Measurements from ENCODE around the gene SUGP2. TPM values are rescaled to one million over a fixed set of nuclear protein-coding genes. Genes with fewer than 3 reads are reported as not detected.

Gene SUGP2
- total RNA-seq (2022; extraction: Qiagen RNA extraction): 24.3 to 32.2 TPM (median 29.2 TPM) in 5 replicates

GRCh38 chr19:19033426-19034203 lies at the start of gene SUGP2, which contains the start of gene ARMC6:
Gene SUGP2 (minus strand): TSS chr19:19033517. CDS start chr19:19031071, 2,446 bp downstream.
Gene ARMC6 (plus strand): TSS chr19:19033603. CDS start chr19:19034210, 607 bp downstream.

GRCh38 chr19:19063183-19064097 lies 30.1 kb upstream of the SUGP2 start, which contains the start of gene SLC25A42:
Gene SLC25A42 (plus strand): TSS chr19:19063994. CDS start chr19:19096125, 32,131 bp downstream.

Other genes starting within 250 kb of the SUGP2 start
- gene COMP, start 242.2 kb downstream of the SUGP2 start, total RNA-seq (2022; extraction: Qiagen RNA extraction): 0.09 to 0.27 TPM (median 0.21 TPM) in 5 replicates
- 38.3 to 42.6 TPM (median 41.3 TPM) in 5 replicates for gene UPF1, start 201.6 kb downstream of the SUGP2 start, total RNA-seq (2022; extraction: Qiagen RNA extraction)
- gene CERS1, start 137.4 kb downstream of the SUGP2 start, total RNA-seq (2022; extraction: Qiagen RNA extraction): 3.4 to 5.6 TPM (median 5.0 TPM) in 5 replicates
- gene COPE, start 114.1 kb downstream of the SUGP2 start, total RNA-seq (2022; extraction: Qiagen RNA extraction): 117 to 166 TPM (median 159 TPM) in 5 replicates
- 29.4 to 46.0 TPM (median 43.4 TPM) in 5 replicates for gene DDX49, start 113.8 kb downstream of the SUGP2 start, total RNA-seq (2022; extraction: Qiagen RNA extraction)
- gene HOMER3, start 92.3 kb downstream of the SUGP2 start, total RNA-seq (2022; extraction: Qiagen RNA extraction): 26.1 to 30.2 TPM (median 28.9 TPM) in 5 replicates
- 25.5 to 29.5 TPM (median 28.3 TPM) in 5 replicates for gene ARMC6, start 86 bp upstream of the SUGP2 start, total RNA-seq (2022; extraction: Qiagen RNA extraction)
- 0.30 to 1.0 TPM (median 0.69 TPM) in 5 replicates for gene SLC25A42, start 30.5 kb upstream of the SUGP2 start, total RNA-seq (2022; extraction: Qiagen RNA extraction)
- 20.7 to 24.5 TPM (median 24.3 TPM) in 5 replicates for gene TMEM161A, start 105.0 kb upstream of the SUGP2 start, total RNA-seq (2022; extraction: Qiagen RNA extraction)
- gene MEF2B, start 136.7 kb upstream of the SUGP2 start, total RNA-seq (2022; extraction: Qiagen RNA extraction): 0.20 to 0.77 TPM (median 0.37 TPM) in 5 replicates
- 7.3 to 12.0 TPM (median 11.3 TPM) in 5 replicates for gene BORCS8, start 158.6 kb upstream of the SUGP2 start, total RNA-seq (2022; extraction: Qiagen RNA extraction)
- 29.5 to 45.6 TPM (median 44.5 TPM) in 5 replicates for gene RFXANK, start 158.7 kb upstream of the SUGP2 start, total RNA-seq (2022; extraction: Qiagen RNA extraction)
- gene NR2C2AP, start 169.9 kb upstream of the SUGP2 start, total RNA-seq (2022; extraction: Qiagen RNA extraction): 28.5 to 30.0 TPM (median 29.1 TPM) in 5 replicates
- 0.01 to 0.23 TPM (median 0.10 TPM) in 5 replicates for gene NCAN, start 178.4 kb upstream of the SUGP2 start, total RNA-seq (2022; extraction: Qiagen RNA extraction)
- gene TM6SF2, start 239.8 kb upstream of the SUGP2 start, total RNA-seq (2022; extraction: Qiagen RNA extraction): 0.37 to 0.62 TPM (median 0.47 TPM) in 5 replicates

Data from A549 treated with Hydrocortisone at 1 μM for 4 hours (cell line).